Calu3 (cell line): Measurements from ENCODE around the gene ZMYM1. TPM values are rescaled to one million over a fixed set of nuclear protein-coding genes. Genes with fewer than 3 reads are reported as not detected.
A peak's percentile ranks its signal among the peaks of the same experiment; 100 is the strongest.
"Not testable (repeated sequence)": the region's sequence is repeated elsewhere in the genome, so short reads cannot be mapped to it uniquely, and the experiment has no call there.

Experiments
- BruUV-seq: library from RNA; stranded (reverse); fragments of 400-500 nt; replicated peaks from 2 replicates; lab custom pipeline; 2021; lab: Mats Ljungman, UMichigan
- CTCF ChIA-PET: fragments of 300-600 bp; sonication (Branson Sonifier 250); formaldehyde crosslinking; loops from one replicate; lab custom pipeline; 2022; ENCODE audit warnings: antibody characterized with exemption; lab: Charles Lee
- DNase-seq: peaks from one replicate; pipeline ENCODE4 v3.0.0; 2022
- H3K27ac Mint-ChIP-seq: one replicate; pipeline ENCODE4 v1.8.0; 2022; ENCODE audit warnings: mixed read lengths; ENCODE audit not compliant: unreplicated experiment
- H3K27me3 Mint-ChIP-seq: one replicate; pipeline ENCODE4 v1.8.0; 2022; ENCODE audit warnings: mixed read lengths; ENCODE audit not compliant: unreplicated experiment
- H3K36me3 Mint-ChIP-seq: one replicate; pipeline ENCODE4 v1.8.0; 2022; ENCODE audit warnings: mild to moderate bottlenecking, moderate library complexity, mixed read lengths; ENCODE audit not compliant: insufficient read depth, unreplicated experiment
- H3K4me1 Mint-ChIP-seq: one replicate; pipeline ENCODE4 v1.8.0; 2022; ENCODE audit warnings: mild to moderate bottlenecking, low read depth, mixed read lengths; ENCODE audit not compliant: unreplicated experiment
- H3K4me3 Mint-ChIP-seq: one replicate; pipeline ENCODE4 v1.8.0; 2022; ENCODE audit warnings: mild to moderate bottlenecking, low read depth, moderate library complexity, mixed read lengths; ENCODE audit not compliant: unreplicated experiment
- H3K9me3 Mint-ChIP-seq: one replicate; pipeline ENCODE4 v1.8.0; 2022; ENCODE audit warnings: low read depth, mixed read lengths; ENCODE audit not compliant: unreplicated experiment
- CTCF ChIP-seq: fragments of 200-600 bp; IDR thresholded peaks from one replicate; pipeline ENCODE4 v1.8.0; 2022; ENCODE audit warnings: antibody characterized with exemption; ENCODE audit not compliant: unreplicated experiment
- intact Hi-C: fragments of 100-400 bp; cut with micrococcal nuclease; formaldehyde crosslinking; loops from one replicate; pipeline ENCODE4 v1.10.0; 2022; ENCODE audit not compliant: unreplicated experiment
- total RNA-seq: library from RNA; stranded (reverse); gene quantifications from 2 replicates; pipeline ENCODE4 v1.2.3, GENCODE V29; 2022

Gene ZMYM1
- total RNA-seq, 1 experiment from 2014 or later, result 40.2 TPM

GRCh38 chr1:35073265-35073811 is 5.8 kb upstream of the ZMYM1 start:
- intact Hi-C loops, result no loop called here
- TF ChIP-seq CTCF, result no peak
- BruUV-seq, result no TSS peak
- CTCF ChIA-PET, result no interaction called here
- H3K27me3 Mint-ChIP-seq, result peaks cover 31% of the 10 kb centered on the region
- no peak for DNase-seq
- no peaks in the 10 kb centered on the region for H3K36me3 Mint-ChIP-seq
- no peaks in the 10 kb centered on the region for H3K9me3 Mint-ChIP-seq
- no peaks in the 10 kb centered on the region for H3K4me1 Mint-ChIP-seq
- no peak overlapping the region for H3K4me3 Mint-ChIP-seq
- H3K27ac Mint-ChIP-seq, result no peak overlapping the region

GRCh38 chr1:35076426-35076825 is 2.8 kb upstream of the ZMYM1 start:
- DNase-seq, BruUV-seq, H3K9me3 Mint-ChIP-seq, CTCF ChIA-PET, H3K4me3 Mint-ChIP-seq, H3K27ac Mint-ChIP-seq: not testable (repeated sequence)
- intact Hi-C loops, result loop anchor here (5.0 kb wide), 1 partner anchor 44 kb away; the partner anchor contains the start of gene ZMYM6
- Mint-ChIP-seq H3K36me3 (peaks cover 23% of the 10 kb centered on the region), H3K27me3 (peaks cover 31% of the 10 kb centered on the region), H3K4me1 (peaks cover 14% of the 10 kb centered on the region)

GRCh38 chr1:35080171-35080854 is 1.1 kb downstream of the ZMYM1 start:
- intact Hi-C loops, result no loop called here
- CTCF ChIA-PET, result interaction anchor here (0.6 kb wide), 1 partner anchor 42 kb away, joined by 3 read pairs; no protein-coding TSS in a partner anchor

GRCh38 chr1:35085421-35085820 is 6.2 kb downstream of the ZMYM1 start:
- no peak for TF ChIP-seq CTCF
- Mint-ChIP-seq H3K4me3 (no peak overlapping the region), H3K4me1 (peaks cover 20% of the 10 kb centered on the region), H3K27ac (no peak overlapping the region), H3K9me3 (no peaks in the 10 kb centered on the region), H3K36me3 (peaks cover 4% of the 10 kb centered on the region), H3K27me3 (no peaks in the 10 kb centered on the region)
- DNase-seq, result no peak
- intact Hi-C loops, result no loop called here
- CTCF ChIA-PET, result no interaction called here
- no TSS peak for BruUV-seq

More at GRCh38 chr1:35080171-35080854, 1.1 kb downstream of the ZMYM1 start:
- Mint-ChIP-seq H3K27ac (peak overlapping the region; percentile 99), H3K36me3 (peaks cover 23% of the 10 kb centered on the region), H3K9me3 (no peaks in the 10 kb centered on the region), H3K4me1 (peaks cover 20% of the 10 kb centered on the region), H3K4me3 (peak overlapping the region; percentile 97), H3K27me3 (peaks cover 13% of the 10 kb centered on the region)
- no TSS peak for BruUV-seq
- no peak for DNase-seq
- TF ChIP-seq CTCF, result no peak

GRCh38 chr1:35097224-35097623 is 18.0 kb downstream of the ZMYM1 start:
- Mint-ChIP-seq H3K36me3 (peaks cover 22% of the 10 kb centered on the region), H3K27ac (no peak overlapping the region), H3K27me3 (no peaks in the 10 kb centered on the region), H3K9me3 (no peaks in the 10 kb centered on the region), H3K4me3 (no peak overlapping the region), H3K4me1 (no peaks in the 10 kb centered on the region)
- TF ChIP-seq CTCF, result no peak
- DNase-seq, result no peak
- intact Hi-C loops, result no loop called here
- CTCF ChIA-PET, result no interaction called here
- no TSS peak for BruUV-seq
